A549 (cell line): Measurements from ENCODE around the gene RBM24. TPM values are rescaled to one million over a fixed set of nuclear protein-coding genes. Genes with fewer than 3 reads are reported as not detected.

Experiments
- BHLHE40 ChIP-seq: IDR thresholded peaks from 2 replicates; pipeline ENCODE4 v1.6.1; 2012; ENCODE audit warnings: low read depth, low read length, inconsistent platforms
- CBX2 ChIP-seq: fragments of 200-600 bp; sonication (generic); IDR thresholded peaks from 2 replicates; pipeline ENCODE4 v1.6.1; 2016; ENCODE audit warnings: low read depth, mild to moderate bottlenecking, borderline replicate concordance
- EP300 ChIP-seq, 2 experiments: fragments of >200 bp; sonication (Bioruptor Twin); formaldehyde crosslinking; IDR thresholded peaks; 2 replicates in 1 of 2; 3 replicates in 1 of 2; pipeline ENCODE4 v1.6.1; 2016 to 2017
- MAFK ChIP-seq: fragments of 450-650 bp; IDR thresholded peaks from 2 replicates; pipeline ENCODE4 v1.6.1; 2014; ENCODE audit not compliant: partially characterized antibody
- NPAS2 ChIP-seq: fragments of 250-450 bp; sonication (Bioruptor Pico); IDR thresholded peaks from 2 replicates; pipeline ENCODE4 v1.8.0; 2022; ENCODE audit warnings: mild to moderate bottlenecking, moderate library complexity, borderline replicate concordance
- polyA plus RNA-seq, 4 experiments: library from polyadenylated mRNA; depleted of rRNA in 3 of 4; stranded (reverse); fragments of >200 nt; fragmentation: RNase III in 1 of 4; extraction: RNeasy Plus Mini Kit Qiagen cat#74134 plus additional on column Dnase treatment in 1 of 4; gene quantifications; 2 replicates in 3 of 4; 3 replicates in 1 of 4; pipeline ENCODE4 v1.2.3, GENCODE V29; 2011 to 2017
- TF ChIP-seq, protein P1 (sequence below): fragments of >200 bp; sonication (Bioruptor Twin); formaldehyde crosslinking; IDR thresholded peaks from 3 replicates; pipeline ENCODE4 v1.5.1; 2016
- TF ChIP-seq, protein P2 (sequence below): IDR thresholded peaks from 2 replicates; pipeline ENCODE4 v1.6.1; 2012; ENCODE audit warnings: low read depth, borderline replicate concordance

The RBM24 gene
- polyA plus RNA-seq, 2 of the 4 experiments (the other 2 are of a cell fraction): 13.7 to 27.5 TPM

DNA sequence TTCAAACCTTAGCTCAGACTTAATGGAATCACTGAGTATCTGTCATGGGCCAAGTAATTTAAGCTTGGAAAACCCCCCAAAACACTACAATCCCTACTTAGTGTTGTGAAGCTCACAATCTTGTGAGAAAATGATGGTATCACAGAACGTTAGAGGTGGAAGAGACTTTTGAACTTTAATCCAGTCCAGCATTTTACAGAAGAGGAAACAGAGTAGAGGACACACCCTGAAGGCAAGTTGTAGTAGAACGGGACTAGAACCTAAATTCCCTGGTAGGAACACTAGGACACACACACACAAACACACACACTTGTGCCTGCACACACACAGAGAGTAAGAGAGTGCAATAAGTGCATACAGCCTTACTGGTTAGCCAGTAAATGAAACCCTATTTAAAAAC lies 62.1 kb downstream of the RBM24 start (continued):
- TF ChIP-seq, protein P1, sequence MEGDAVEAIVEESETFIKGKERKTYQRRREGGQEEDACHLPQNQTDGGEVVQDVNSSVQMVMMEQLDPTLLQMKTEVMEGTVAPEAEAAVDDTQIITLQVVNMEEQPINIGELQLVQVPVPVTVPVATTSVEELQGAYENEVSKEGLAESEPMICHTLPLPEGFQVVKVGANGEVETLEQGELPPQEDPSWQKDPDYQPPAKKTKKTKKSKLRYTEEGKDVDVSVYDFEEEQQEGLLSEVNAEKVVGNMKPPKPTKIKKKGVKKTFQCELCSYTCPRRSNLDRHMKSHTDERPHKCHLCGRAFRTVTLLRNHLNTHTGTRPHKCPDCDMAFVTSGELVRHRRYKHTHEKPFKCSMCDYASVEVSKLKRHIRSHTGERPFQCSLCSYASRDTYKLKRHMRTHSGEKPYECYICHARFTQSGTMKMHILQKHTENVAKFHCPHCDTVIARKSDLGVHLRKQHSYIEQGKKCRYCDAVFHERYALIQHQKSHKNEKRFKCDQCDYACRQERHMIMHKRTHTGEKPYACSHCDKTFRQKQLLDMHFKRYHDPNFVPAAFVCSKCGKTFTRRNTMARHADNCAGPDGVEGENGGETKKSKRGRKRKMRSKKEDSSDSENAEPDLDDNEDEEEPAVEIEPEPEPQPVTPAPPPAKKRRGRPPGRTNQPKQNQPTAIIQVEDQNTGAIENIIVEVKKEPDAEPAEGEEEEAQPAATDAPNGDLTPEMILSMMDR: no peak
- TF ChIP-seq MAFK (no peak), NPAS2 (CRISPR knock-in tag) (no peak), CBX2 (no peak), BHLHE40 (no peak), EP300 (IDR thresholded peaks at IDR 0.05) (no peak)
- TF ChIP-seq, protein P2, sequence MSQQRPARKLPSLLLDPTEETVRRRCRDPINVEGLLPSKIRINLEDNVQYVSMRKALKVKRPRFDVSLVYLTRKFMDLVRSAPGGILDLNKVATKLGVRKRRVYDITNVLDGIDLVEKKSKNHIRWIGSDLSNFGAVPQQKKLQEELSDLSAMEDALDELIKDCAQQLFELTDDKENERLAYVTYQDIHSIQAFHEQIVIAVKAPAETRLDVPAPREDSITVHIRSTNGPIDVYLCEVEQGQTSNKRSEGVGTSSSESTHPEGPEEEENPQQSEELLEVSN: no peak

Other genes starting within 250 kb of the RBM24 start
- not detected in 2 replicates for gene STMND1, start 179.3 kb upstream of the RBM24 start, polyA plus RNA-seq (2011; rRNA removed)
- gene STMND1, start 179.3 kb upstream of the RBM24 start, polyA plus RNA-seq (2017; fragmentation: RNase III; extraction: RNeasy Plus Mini Kit Qiagen cat#74134 plus additional on column Dnase treatment): not detected in 3 replicates
- 38.1 and 43.3 TPM in 2 replicates for gene CAP2, start 112.2 kb downstream of the RBM24 start, polyA plus RNA-seq (2011; rRNA removed)
- gene CAP2, start 112.2 kb downstream of the RBM24 start, polyA plus RNA-seq (2017; fragmentation: RNase III; extraction: RNeasy Plus Mini Kit Qiagen cat#74134 plus additional on column Dnase treatment): 26.0 to 30.7 TPM (median 27.2 TPM) in 3 replicates